ENCODE results near the gene SLC44A1.

SLC44A1 gene

GRCh38 chr9:105244003-105244733, at the start of gene SLC44A1:
TSS of gene SLC44A1 (plus strand) at chr9:105244651. CDS start at chr9:105244869, 218 bp downstream.
- no peak for TF ChIP-seq CTCF (IDR thresholded peaks at IDR 0.05; ENCODE audit: low read length, missing control alignments)
- peak within 1 kb of the TSS; percentile 84 for H3K4me3 ChIP-seq (replicated peaks; ENCODE audit: low read depth, low read length)
- DNase-seq (ENCODE audit: low read depth) = peak; percentile 97

- no peak overlapping the region for H3K4me3 ChIP-seq (replicated peaks; ENCODE audit: low read depth, low read length)
- no peak for DNase-seq (ENCODE audit: low read depth)
- TF ChIP-seq CTCF (IDR thresholded peaks at IDR 0.05; ENCODE audit: low read length, missing control alignments) = no peak
These were observed 49.2 kb upstream of the SLC44A1 start for GRCh38 chr9:105195259-105195658.

GRCh38 chr9:105198023-105198422, 46.4 kb upstream of the SLC44A1 start:
- no peak for TF ChIP-seq CTCF (IDR thresholded peaks at IDR 0.05; ENCODE audit: low read length, missing control alignments)
- no peak for DNase-seq (ENCODE audit: low read depth)

GRCh38 chr9:105198865-105199264, 45.6 kb upstream of the SLC44A1 start:
- DNase-seq (ENCODE audit: low read depth) = no peak
- TF ChIP-seq CTCF (IDR thresholded peaks at IDR 0.05; ENCODE audit: low read length, missing control alignments) = no peak
- no peak overlapping the region for H3K4me3 ChIP-seq (replicated peaks; ENCODE audit: low read depth, low read length)

More at GRCh38 chr9:105198023-105198422, 46.4 kb upstream of the SLC44A1 start:
- no peak overlapping the region for H3K4me3 ChIP-seq (replicated peaks; ENCODE audit: low read depth, low read length)

- no peak overlapping the region for H3K4me3 ChIP-seq (replicated peaks; ENCODE audit: low read depth, low read length)
- TF ChIP-seq CTCF (IDR thresholded peaks at IDR 0.05; ENCODE audit: low read length, missing control alignments) = no peak
- peak; percentile 34 for DNase-seq (ENCODE audit: low read depth)
These were observed 40.0 kb upstream of the SLC44A1 start for GRCh38 chr9:105204416-105204815.

- no peak overlapping the region for H3K4me3 ChIP-seq (replicated peaks; ENCODE audit: low read depth, low read length)
- no peak for TF ChIP-seq CTCF (IDR thresholded peaks at IDR 0.05; ENCODE audit: low read length, missing control alignments)
- peak; percentile 96 for DNase-seq (ENCODE audit: low read depth)
These were observed 38.5 kb upstream of the SLC44A1 start for GRCh38 chr9:105205787-105206495.

All from fibroblast of pulmonary artery (primary cell).